HepG2 (cell line): Measurements from ENCODE around the gene PRSS8. TPM values are rescaled to one million over a fixed set of nuclear protein-coding genes. Genes with fewer than 3 reads are reported as not detected.

Source experiments
- GATAD1 ChIP-seq: IDR thresholded peaks from 2 replicates; pipeline ENCODE4 v1.6.1; 2016; ENCODE audit warnings: missing genetic modification reagents, missing compliant biosample characterization
- MAX ChIP-seq: IDR thresholded peaks from 2 replicates; pipeline ENCODE4 v1.6.1; 2012; ENCODE audit warnings: inconsistent platforms
- MYNN ChIP-seq: sonication (generic); formaldehyde crosslinking; IDR thresholded peaks from 2 replicates; pipeline ENCODE4 v1.4.0; 2020; ENCODE audit warnings: mild to moderate bottlenecking, low read depth, missing genetic modification reagents
- NFE2 ChIP-seq: sonication (generic); formaldehyde crosslinking; IDR thresholded peaks from 2 replicates; pipeline ENCODE4 v1.4.0; 2020; ENCODE audit warnings: missing genetic modification reagents
- PLRG1 ChIP-seq: fragments of 450-650 bp; conservative IDR thresholded peaks from 2 replicates; pipeline ENCODE4 v1.6.1; 2016
- RXRB ChIP-seq: IDR thresholded peaks from 2 replicates; pipeline ENCODE4 v1.6.1; 2016; ENCODE audit warnings: borderline replicate concordance, missing genetic modification reagents, missing compliant biosample characterization
- SIN3B ChIP-seq: fragments of 150-350 bp; IDR thresholded peaks from 2 replicates; pipeline ENCODE4 v1.6.1; 2014; ENCODE audit warnings: low read length
- SNAPC2 ChIP-seq: sonication (generic); formaldehyde crosslinking; IDR thresholded peaks from 2 replicates; pipeline ENCODE4 v1.8.1; 2022; ENCODE audit warnings: mild to moderate bottlenecking, missing genetic modification reagents
- SNAPC4 ChIP-seq: sonication (generic); formaldehyde crosslinking; IDR thresholded peaks from 2 replicates; pipeline ENCODE4 v1.4.0; 2020; ENCODE audit warnings: mild to moderate bottlenecking, missing genetic modification reagents
- TBP ChIP-seq: sonication (generic); formaldehyde crosslinking; IDR thresholded peaks from 2 replicates; pipeline ENCODE4 v1.5.0; 2020; ENCODE audit warnings: missing genetic modification reagents
- TSC22D2 ChIP-seq: sonication (generic); formaldehyde crosslinking; IDR thresholded peaks from 2 replicates; pipeline ENCODE4 v1.5.1; 2020; ENCODE audit warnings: missing genetic modification reagents, mild to moderate bottlenecking, borderline replicate concordance
- ZBTB3 ChIP-seq: sonication (generic); formaldehyde crosslinking; IDR thresholded peaks from 2 replicates; pipeline ENCODE4 v1.4.0; 2020; ENCODE audit warnings: low read depth, mild to moderate bottlenecking, moderate library complexity, missing genetic modification reagents, borderline replicate concordance
- ZFP36 ChIP-seq: fragments of 150-350 bp; IDR thresholded peaks from 2 replicates; pipeline ENCODE4 v1.6.1; 2018; ENCODE audit warnings: borderline replicate concordance, low read length, low read depth; ENCODE audit not compliant: partially characterized antibody
- ZFP37 ChIP-seq: sonication (generic); formaldehyde crosslinking; IDR thresholded peaks from 2 replicates; pipeline ENCODE4 v1.4.0; 2020; ENCODE audit warnings: missing genetic modification reagents, borderline replicate concordance
- ZNF24 ChIP-seq: fragments of 450-650 bp; IDR thresholded peaks from 2 replicates; pipeline ENCODE4 v1.6.1; 2017; ENCODE audit warnings: antibody characterized with exemption, mild to moderate bottlenecking
- ZNF33A ChIP-seq: sonication (generic); formaldehyde crosslinking; IDR thresholded peaks from 2 replicates; pipeline ENCODE4 v1.5.1; 2020; ENCODE audit warnings: missing genetic modification reagents, mild to moderate bottlenecking, moderate library complexity, borderline replicate concordance
- ZNF431 ChIP-seq: sonication (generic); formaldehyde crosslinking; IDR thresholded peaks from 2 replicates; pipeline ENCODE4 v1.9.0; 2022; ENCODE audit warnings: missing genetic modification reagents, low read depth, mild to moderate bottlenecking, borderline replicate concordance
- ZNF44 ChIP-seq: sonication (generic); formaldehyde crosslinking; IDR thresholded peaks from 2 replicates; pipeline ENCODE4 v1.5.1; 2020; ENCODE audit warnings: mild to moderate bottlenecking, missing genetic modification reagents
- ZNF577 ChIP-seq: sonication (generic); formaldehyde crosslinking; IDR thresholded peaks from 2 replicates; pipeline ENCODE4 v1.4.0; 2020; ENCODE audit warnings: mild to moderate bottlenecking, low read depth, missing genetic modification reagents, borderline replicate concordance
- ZNF878 ChIP-seq: sonication (generic); formaldehyde crosslinking; IDR thresholded peaks from 2 replicates; pipeline ENCODE4 v1.8.1; 2023; ENCODE audit warnings: mild to moderate bottlenecking, missing genetic modification reagents, moderate library complexity
- polyA plus RNA-seq, 8 experiments: library from polyadenylated mRNA; depleted of rRNA in 3 of 8; stranded (reverse) in 7 of 8; unstranded in 1 of 8; fragments of >200 nt; fragmentation: Illumina TruSeq in 4 of 8; extraction: Trizol in 4 of 8; gene quantifications; 2 replicates each; pipeline versions ENCODE4 v1.2.1 to v1.2.3, GENCODE V29; 2011 to 2016; ENCODE audit warnings: low read depth in 4 of 8, missing spikeins in 1 of 8, mixed read lengths in 1 of 8; ENCODE audit not compliant: insufficient read depth in 1 of 8
- total RNA-seq, 5 experiments: library from RNA; depleted of rRNA; stranded (reverse); fragments of >200 nt; fragmentation: Illumina TruSeq; extraction: Trizol; gene quantifications; 2 replicates each; pipeline ENCODE4 v1.2.3, GENCODE V29; 2016; ENCODE audit warnings: low read depth in 1 of 5
- TF ChIP-seq, protein P1 (sequence below): sonication (generic); formaldehyde crosslinking; IDR thresholded peaks from 2 replicates; pipeline ENCODE4 v1.8.0; 2022; ENCODE audit warnings: mild to moderate bottlenecking, missing genetic modification reagents

PRSS8 gene
- total and polyA plus RNA-seq, 2 of the 13 experiments (the other 11 are each of a cell fraction or from before 2014, with no cell fraction given), result 2.6 to 7.2 TPM

DNA sequence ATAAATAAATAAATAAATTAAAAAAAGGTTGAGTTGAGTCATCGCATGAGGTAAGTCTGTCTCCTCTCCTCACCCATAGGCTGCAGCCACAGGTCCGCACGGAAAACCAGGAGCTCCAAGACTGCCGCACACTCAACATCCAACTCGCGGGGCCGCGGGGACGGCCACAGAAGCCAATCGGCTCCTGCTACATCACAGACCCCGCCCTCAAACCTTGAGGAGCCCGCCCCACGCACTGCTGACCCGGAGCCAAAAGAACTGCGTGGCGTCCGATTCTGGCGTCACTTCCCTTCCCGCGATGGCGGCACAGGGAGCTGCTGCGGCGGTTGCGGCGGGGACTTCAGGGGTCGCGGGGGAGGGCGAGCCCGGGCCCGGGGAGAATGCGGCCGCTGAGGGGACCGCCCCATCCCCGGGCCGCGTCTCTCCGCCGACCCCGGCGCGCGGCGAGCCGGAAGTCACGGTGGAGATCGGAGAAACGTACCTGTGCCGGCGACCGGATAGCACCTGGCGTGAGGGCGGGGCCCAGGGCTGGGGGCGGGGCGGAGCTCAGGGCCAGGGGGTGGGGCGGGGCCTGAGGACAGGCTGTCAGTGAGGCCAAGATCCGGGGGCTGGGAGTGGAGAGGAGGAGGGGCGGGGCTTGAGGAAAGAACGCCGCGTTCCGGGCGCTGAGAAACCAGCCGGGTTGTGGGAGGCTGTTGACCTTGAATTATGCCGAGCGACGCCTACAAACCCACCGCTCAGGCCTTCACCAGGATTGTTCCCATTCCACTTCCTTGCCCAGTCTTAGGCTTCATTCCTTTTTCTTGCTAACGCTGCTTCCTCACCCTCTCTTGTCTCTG, 17.9 kb downstream of the PRSS8 start, which contains the start of gene KAT8 (continued):
- TF ChIP-seq MYNN (CRISPR knock-in tag) (no peak; the same call in 1 of the 2 replicates), SNAPC4 (no peak), NFE2 (CRISPR knock-in tag) (no peak), RXRB (CRISPR knock-in tag) (peak; percentile 41; the same call in 1 of the 2 replicates), TSC22D2 (CRISPR knock-in tag) (peak; percentile 90; the same call in 1 of the 2 replicates), MAX (peak; percentile 64), ZNF878 (CRISPR knock-in tag) (no peak), ZBTB3 (CRISPR knock-in tag) (no peak; the same call in 1 of the 2 replicates), SIN3B (peak; percentile 93), ZNF431 (CRISPR knock-in tag) (no peak; the same call in 1 of the 2 replicates), ZFP37 (no peak), GATAD1 (peak; percentile 99), ZFP36 (no peak), TBP (CRISPR knock-in tag) (no peak), PLRG1 (no peak), ZNF33A (CRISPR knock-in tag) (no peak), ZNF577 (CRISPR knock-in tag) (no peak), ZNF24 (no peak), ZNF44 (CRISPR knock-in tag) (peak; percentile 69; the same call in 1 of the 2 replicates), SNAPC2 (CRISPR knock-in tag) (peak; percentile 93)
- TF ChIP-seq, protein P1, sequence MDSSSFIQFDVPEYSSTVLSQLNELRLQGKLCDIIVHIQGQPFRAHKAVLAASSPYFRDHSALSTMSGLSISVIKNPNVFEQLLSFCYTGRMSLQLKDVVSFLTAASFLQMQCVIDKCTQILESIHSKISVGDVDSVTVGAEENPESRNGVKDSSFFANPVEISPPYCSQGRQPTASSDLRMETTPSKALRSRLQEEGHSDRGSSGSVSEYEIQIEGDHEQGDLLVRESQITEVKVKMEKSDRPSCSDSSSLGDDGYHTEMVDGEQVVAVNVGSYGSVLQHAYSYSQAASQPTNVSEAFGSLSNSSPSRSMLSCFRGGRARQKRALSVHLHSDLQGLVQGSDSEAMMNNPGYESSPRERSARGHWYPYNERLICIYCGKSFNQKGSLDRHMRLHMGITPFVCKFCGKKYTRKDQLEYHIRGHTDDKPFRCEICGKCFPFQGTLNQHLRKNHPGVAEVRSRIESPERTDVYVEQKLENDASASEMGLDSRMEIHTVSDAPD (CRISPR knock-in tag), result peak; percentile 72
